RWPE1 (cell line): ENCODE results near the gene RNF168.
"Not testable (repeated sequence)": the region's sequence is repeated elsewhere in the genome, so short reads cannot be mapped to it uniquely, and the experiment has no call there.

Experiments used
- CTCF ChIA-PET: fragments of 350-600 bp; sonication (Branson Sonifier 250); formaldehyde crosslinking; extraction: SDS; loops from one replicate; lab custom pipeline; 2021; lab: Yijun Ruan, JAX
- POLR2A ChIA-PET: fragments of 400-600 bp; formaldehyde crosslinking; extraction: SDS; loops from one replicate; lab custom pipeline; 2020; ENCODE audit warnings: antibody characterized with exemption; ENCODE audit not compliant: low non-redundant PET; lab: Yijun Ruan, JAX
- DNase-seq: peaks from one replicate; pipeline ENCODE4 v3.0.0; 2012; ENCODE audit warnings: low spot score
- H3K27ac ChIP-seq: fragments of 450-650 bp; 2 replicates; pipeline ENCODE4 v1.5.1; 2017
- TF ChIP-seq, protein P1 (sequence below): fragments of 450-650 bp; conservative IDR thresholded peaks from 2 replicates; pipeline ENCODE4 v1.5.1; 2017; ENCODE audit warnings: low read depth, mild to moderate bottlenecking

RNF168 gene

GRCh38 chr3:196471551-196471950 is 32.0 kb downstream of the RNF168 start:
- CTCF ChIA-PET, result interaction anchor here (0.6 kb wide), 1 partner anchor 292 kb away, joined by 5 read pairs; no protein-coding TSS in a partner anchor
- POLR2A ChIA-PET, result no interaction called here
- no peak for DNase-seq

GRCh38 chr3:196470182-196470581 is 33.4 kb downstream of the RNF168 start:
- POLR2A ChIA-PET, H3K27ac ChIP-seq, CTCF ChIA-PET, DNase-seq: not testable (repeated sequence)

More at GRCh38 chr3:196471551-196471950, 32.0 kb downstream of the RNF168 start:
- H3K27ac ChIP-seq, result no peak overlapping the region
- TF ChIP-seq, protein P1, sequence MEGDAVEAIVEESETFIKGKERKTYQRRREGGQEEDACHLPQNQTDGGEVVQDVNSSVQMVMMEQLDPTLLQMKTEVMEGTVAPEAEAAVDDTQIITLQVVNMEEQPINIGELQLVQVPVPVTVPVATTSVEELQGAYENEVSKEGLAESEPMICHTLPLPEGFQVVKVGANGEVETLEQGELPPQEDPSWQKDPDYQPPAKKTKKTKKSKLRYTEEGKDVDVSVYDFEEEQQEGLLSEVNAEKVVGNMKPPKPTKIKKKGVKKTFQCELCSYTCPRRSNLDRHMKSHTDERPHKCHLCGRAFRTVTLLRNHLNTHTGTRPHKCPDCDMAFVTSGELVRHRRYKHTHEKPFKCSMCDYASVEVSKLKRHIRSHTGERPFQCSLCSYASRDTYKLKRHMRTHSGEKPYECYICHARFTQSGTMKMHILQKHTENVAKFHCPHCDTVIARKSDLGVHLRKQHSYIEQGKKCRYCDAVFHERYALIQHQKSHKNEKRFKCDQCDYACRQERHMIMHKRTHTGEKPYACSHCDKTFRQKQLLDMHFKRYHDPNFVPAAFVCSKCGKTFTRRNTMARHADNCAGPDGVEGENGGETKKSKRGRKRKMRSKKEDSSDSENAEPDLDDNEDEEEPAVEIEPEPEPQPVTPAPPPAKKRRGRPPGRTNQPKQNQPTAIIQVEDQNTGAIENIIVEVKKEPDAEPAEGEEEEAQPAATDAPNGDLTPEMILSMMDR, result no peak

DNA sequence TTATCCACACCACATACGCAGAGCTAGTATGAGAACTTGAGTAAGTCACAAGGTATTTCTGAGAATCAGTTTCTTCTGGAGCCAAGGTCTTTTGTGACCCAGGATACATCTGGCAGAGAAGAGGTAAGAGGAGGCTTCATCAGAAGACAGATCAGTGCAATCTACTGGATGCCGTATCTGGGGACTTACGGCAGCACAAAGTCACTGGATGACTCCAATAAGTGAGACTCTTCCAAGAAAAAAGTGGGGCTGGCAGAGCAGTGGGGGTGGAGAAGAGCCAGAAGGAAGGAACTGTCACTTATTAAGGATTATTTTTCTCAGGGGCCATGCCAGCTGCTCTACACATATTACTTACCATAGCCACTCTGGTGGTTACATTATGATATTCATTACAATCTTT is 39.8 kb downstream of the RNF168 start:
- TF ChIP-seq, protein P1, result no peak
- POLR2A ChIA-PET, result no interaction called here
- no peak overlapping the region for H3K27ac ChIP-seq
- CTCF ChIA-PET, result interaction anchor here (0.5 kb wide), 1 partner anchor 768 kb away, joined by 3 read pairs; no protein-coding TSS in a partner anchor
- DNase-seq, result no peak

DNA sequence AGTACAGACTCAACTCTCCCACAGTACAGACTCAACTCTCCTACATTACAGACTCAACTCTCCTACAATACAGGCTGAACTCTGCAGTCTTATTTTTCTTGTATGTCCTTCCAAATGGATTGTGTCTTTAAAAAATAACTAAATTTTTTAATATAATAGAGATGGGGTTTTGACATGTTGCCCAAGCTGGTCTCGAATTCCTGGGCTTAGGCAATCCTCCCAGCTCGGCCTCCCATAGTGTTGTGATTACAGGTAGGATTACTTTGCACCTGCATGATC is 40.2 kb downstream of the RNF168 start:
- ChIA-PET POLR2A (no interaction called here), CTCF (no interaction called here)
- TF ChIP-seq, protein P1, result no peak
- no peak overlapping the region for H3K27ac ChIP-seq
- DNase-seq, result no peak

GRCh38 chr3:196462680-196463477 is 40.7 kb downstream of the RNF168 start:
- H3K27ac ChIP-seq, POLR2A ChIA-PET, CTCF ChIA-PET, DNase-seq: not testable (repeated sequence)

DNA sequence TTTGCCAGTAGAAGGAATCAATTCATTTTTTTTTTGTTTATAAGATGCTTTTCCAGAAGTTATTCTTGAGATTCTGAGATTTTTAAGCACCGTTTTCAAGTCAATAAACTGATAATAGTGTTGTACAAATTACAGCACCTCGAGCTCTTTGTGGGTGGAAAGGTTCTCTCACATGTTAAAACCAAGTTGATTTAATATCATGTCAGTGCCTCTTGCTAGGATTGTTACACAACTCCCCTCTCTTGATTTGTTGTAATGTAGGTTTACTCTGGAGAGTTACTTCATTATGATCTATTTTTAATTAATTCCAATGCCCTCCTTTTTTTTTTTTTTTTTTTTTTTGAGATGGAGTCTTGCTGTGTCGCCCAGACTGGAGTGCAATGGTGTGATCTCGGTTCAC is 45.5 kb downstream of the RNF168 start:
- CTCF ChIA-PET, result no interaction called here
- no peak overlapping the region for H3K27ac ChIP-seq
- POLR2A ChIA-PET, result no interaction called here
- no peak for DNase-seq
- TF ChIP-seq, protein P1, result no peak

DNA sequence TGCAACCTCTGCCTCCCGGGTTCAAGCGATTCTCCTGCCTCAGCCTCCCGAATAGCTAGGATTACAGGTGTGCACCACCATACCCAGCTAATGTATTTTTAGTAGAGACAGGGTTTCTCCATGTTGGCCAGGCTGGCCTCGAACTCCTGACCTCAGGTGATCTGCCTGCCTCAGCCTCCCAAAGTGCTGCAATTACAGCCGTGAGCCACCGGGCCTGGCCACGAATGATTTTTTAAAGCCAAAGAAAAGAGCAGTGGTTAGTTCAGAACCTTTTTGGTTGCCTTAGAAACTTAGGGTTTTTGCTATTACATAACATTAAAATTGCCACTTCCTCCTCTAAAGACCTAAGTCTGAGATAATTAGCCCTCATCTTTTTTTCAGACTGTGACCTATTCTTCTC is 46.1 kb downstream of the RNF168 start:
- CTCF ChIA-PET, DNase-seq, H3K27ac ChIP-seq, POLR2A ChIA-PET: not testable (repeated sequence)

DNA sequence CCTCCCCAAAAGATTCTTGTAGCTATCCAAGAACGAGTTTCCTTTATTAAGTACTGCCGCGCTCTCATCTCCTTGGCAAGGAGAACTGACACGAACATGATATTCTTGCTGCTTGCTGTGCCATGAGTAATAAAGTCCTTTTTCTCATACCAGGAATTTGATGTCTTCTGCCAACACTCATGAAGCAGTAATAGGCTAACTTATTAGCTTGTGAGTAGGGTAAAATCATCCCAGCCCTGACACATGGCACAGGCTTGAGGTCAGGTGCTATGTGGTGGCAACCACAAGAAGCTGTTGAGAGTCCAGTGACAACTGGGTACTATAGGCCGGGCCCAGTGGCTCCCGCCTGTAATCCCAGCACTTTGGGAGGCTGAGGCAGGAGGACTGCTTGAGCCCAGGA is 48.6 kb downstream of the RNF168 start:
- H3K27ac ChIP-seq, result no peak overlapping the region
- CTCF ChIA-PET, result interaction anchor here (0.6 to 0.7 kb wide), 2 partner anchors 131 to 211 kb away, joined by 5 to 6 read pairs; no protein-coding TSS in a partner anchor
- no peak for DNase-seq
- POLR2A ChIA-PET, result no interaction called here
- TF ChIP-seq, protein P1, result no peak

DNA sequence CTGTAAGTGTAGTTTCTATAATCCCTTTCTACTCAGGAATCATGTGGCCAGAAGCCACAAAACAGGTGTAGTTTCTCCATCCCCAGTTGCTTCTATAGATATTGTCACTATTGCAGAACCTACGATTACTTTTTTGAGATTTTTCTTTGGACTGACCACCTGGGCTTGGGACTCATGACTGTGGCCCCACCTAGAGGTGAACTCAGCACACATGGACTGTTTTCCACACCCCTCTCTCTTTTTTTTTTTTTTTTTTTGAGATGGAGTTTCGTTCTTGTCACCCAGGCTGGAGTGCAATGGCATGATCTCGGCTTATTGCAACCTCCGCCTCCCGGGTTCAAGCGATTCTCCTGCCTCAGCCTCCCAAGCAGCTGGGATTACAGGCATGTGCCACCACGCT is 58.2 kb downstream of the RNF168 start:
- CTCF ChIA-PET, result interaction anchor here (0.6 kb wide), 1 partner anchor 1185 kb away, joined by 3 read pairs; no protein-coding TSS in a partner anchor
- DNase-seq, H3K27ac ChIP-seq, POLR2A ChIA-PET: not testable (repeated sequence)
